ENCODE results near the gene PTPN3. TPM values are rescaled to one million over a fixed set of nuclear protein-coding genes. Genes with fewer than 3 reads are reported as not detected.

Gene PTPN3
- total and polyA plus RNA-seq, 9 of the 15 experiments (the other 6 are each of a cell fraction or from before 2014, with no cell fraction given): 0.02 TPM; not detected in 8

DNA sequence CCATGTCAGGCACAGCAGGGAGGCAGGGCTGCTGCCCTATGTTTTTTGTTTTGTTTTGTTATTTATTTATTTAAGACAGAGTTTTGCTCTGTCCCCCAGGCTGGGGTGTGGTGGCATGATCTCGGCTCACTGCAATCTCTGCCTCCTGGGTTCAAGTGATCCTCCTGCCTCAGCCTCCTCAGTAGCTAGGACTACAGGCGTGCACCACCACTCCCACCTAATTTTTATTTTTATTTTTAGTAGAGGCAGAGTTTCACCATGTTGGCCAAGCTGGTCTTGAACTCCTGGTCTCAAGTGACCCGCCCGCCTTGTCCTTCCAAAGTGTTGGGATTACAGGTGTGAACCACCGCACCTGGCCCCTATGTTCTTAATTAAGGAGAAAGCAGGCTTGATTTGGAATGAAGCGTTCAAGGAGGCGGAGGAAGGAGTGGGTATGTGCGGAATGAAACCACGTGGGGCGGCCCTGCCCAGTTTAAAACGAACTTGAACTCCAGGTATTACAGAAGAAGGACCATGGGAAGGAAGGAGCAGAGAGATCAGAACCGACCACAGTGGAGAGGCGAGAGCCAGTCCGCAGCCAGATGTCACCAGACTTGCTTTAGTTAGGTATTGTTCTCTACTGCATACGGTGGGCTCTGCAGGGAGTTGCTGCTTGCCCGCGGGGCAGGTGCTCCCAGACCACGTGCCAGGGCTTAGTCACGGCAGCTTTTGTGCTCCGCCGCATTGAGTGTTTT is 142.4 kb downstream of the PTPN3 start (continued):
- TF ChIP-seq, protein P1, sequence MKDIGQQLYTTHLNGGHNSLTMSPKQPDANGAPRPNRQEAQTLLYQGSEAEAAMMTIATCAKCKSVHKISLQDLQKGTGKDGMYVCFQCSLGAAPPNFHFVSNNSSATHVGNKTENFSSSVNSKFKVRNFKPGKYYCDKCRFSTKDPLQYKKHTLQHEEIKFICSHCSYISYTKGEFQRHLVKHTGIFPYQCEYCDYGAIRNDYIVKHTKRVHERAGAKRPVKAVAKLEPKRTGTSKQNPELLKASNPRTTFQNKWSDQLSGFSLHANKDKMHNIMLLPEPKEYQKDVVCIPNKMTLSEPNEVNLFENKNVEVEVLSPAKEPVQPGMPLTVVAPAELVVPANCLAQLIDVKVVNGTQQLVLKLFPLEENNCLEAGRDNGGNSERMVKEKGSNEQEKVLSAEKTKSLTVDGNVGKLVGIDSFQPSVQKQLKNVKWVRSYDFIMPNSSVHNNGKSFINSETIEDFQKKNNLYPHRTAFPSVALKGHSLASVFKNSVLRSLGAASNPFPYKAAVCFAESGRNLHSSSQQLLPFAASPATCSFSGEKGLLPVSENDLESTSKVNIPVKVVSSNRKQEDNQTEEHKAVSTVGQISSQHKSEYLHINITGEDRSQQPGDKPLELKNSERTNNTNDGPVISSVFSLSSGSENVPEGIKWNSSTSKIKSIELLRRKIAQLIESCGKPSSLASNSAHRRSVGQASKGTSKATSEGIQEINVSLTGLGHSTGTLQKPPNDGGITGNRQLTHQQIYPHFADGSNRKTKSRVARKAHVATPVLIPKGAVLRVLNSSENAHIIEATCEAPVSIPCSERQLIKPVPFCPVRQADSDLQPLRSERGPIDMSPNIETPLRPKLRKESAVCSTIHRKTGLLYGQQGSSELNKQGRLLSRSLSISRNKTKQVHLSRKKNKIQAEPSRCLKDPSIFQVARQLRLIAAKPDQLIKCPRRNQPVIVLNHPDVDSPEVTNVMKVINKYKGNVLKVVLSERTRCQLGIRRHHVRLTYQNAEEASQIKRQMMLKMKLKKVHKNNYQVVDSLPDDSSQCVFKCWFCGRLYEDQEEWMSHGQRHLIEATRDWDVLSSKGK (CRISPR knock-in tag; IDR thresholded peaks at IDR 0.05): no peak
- TF ChIP-seq NCOA4 (IDR thresholded peaks at IDR 0.05; ENCODE audit: partially characterized antibody): no peak
- no peak for TF ChIP-seq PPARD (CRISPR knock-in tag; IDR thresholded peaks at IDR 0.05)
- no peak for TF ChIP-seq CC2D1A (IDR thresholded peaks at IDR 0.05)
- TF ChIP-seq HDAC1 (IDR thresholded peaks at IDR 0.05): no peak

DNA sequence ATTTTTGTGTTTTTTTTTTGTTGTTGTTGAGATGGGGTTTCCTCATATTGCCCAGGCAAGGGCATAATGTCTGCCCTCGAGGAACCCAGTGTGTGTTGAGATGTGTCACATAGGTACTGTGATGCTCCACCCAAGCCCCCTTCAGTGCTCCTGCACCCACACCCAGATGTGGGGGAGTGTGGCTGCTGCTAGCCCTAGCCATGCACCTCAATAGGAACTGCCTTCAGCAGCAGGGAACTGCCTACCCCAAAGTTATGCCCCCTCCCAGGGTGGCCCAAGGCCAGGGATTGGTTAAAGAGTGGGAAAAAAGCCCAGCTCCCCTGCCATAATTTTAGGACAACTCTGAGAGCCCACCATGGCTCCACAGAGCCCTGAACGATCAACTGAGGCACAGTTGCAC is 143.9 kb downstream of the PTPN3 start:
- CTCF ChIA-PET (ENCODE audit: low intra/inter-chr PET ratio): no interaction called here
- TF ChIP-seq EZH2 (IDR thresholded peaks at IDR 0.05; ENCODE audit: borderline replicate concordance, low read depth, low read length): no peak
- TF ChIP-seq, protein P2, sequence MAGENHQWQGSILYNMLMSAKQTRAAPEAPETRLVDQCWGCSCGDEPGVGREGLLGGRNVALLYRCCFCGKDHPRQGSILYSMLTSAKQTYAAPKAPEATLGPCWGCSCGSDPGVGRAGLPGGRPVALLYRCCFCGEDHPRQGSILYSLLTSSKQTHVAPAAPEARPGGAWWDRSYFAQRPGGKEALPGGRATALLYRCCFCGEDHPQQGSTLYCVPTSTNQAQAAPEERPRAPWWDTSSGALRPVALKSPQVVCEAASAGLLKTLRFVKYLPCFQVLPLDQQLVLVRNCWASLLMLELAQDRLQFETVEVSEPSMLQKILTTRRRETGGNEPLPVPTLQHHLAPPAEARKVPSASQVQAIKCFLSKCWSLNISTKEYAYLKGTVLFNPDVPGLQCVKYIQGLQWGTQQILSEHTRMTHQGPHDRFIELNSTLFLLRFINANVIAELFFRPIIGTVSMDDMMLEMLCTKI (IDR thresholded peaks at IDR 0.05; ENCODE audit: partially characterized antibody): no peak
- no peak for TF ChIP-seq MEIS2 (IDR thresholded peaks at IDR 0.05; ENCODE audit: partially characterized antibody)
- TF ChIP-seq, protein P3, sequence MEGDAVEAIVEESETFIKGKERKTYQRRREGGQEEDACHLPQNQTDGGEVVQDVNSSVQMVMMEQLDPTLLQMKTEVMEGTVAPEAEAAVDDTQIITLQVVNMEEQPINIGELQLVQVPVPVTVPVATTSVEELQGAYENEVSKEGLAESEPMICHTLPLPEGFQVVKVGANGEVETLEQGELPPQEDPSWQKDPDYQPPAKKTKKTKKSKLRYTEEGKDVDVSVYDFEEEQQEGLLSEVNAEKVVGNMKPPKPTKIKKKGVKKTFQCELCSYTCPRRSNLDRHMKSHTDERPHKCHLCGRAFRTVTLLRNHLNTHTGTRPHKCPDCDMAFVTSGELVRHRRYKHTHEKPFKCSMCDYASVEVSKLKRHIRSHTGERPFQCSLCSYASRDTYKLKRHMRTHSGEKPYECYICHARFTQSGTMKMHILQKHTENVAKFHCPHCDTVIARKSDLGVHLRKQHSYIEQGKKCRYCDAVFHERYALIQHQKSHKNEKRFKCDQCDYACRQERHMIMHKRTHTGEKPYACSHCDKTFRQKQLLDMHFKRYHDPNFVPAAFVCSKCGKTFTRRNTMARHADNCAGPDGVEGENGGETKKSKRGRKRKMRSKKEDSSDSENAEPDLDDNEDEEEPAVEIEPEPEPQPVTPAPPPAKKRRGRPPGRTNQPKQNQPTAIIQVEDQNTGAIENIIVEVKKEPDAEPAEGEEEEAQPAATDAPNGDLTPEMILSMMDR (IDR thresholded peaks at IDR 0.05 in 2 of 3, conservative IDR thresholded peaks at IDR 0.05 in 1 of 3; ENCODE audit: insufficient read depth in 2 of 3, low read depth in 1 of 3, low read length in 3 of 3): no peak
- no peak for TF ChIP-seq BMI1 (IDR thresholded peaks at IDR 0.05; ENCODE audit: low read length)

More for the DNA sequence above, 143.9 kb downstream of the PTPN3 start:
- no peak overlapping the region for H3K4me2 ChIP-seq (ENCODE audit: insufficient read depth, low read length)
- H4K20me1 ChIP-seq (replicated peaks; ENCODE audit: control insufficient read depth, insufficient read depth, low read length): no peaks in the 10 kb centered on the region
- no peaks in the 10 kb centered on the region for H3K9me3 ChIP-seq (replicated peaks; ENCODE audit: control insufficient read depth, insufficient read depth, low read depth, low read length)
- no peak overlapping the region for H3K27ac ChIP-seq (ENCODE audit: extremely low read depth, low read depth, low read length)
- H3K36me3 ChIP-seq (ENCODE audit: control insufficient read depth, insufficient read depth, low read length): no peaks in the 10 kb centered on the region
- H3K79me2 ChIP-seq (ENCODE audit: control insufficient read depth, insufficient read depth, low read length): no peaks in the 10 kb centered on the region
- ATAC-seq (no peak), DNase-seq (ENCODE audit: extremely low read depth in 1 of 4, low spot score in 3 of 4) (no peak), FAIRE-seq (no peak)
- in situ Hi-C loops (cut with MboI): no loop called here
- H3K27me3 ChIP-seq (ENCODE audit: control insufficient read depth in 2 of 2, insufficient read depth in 2 of 2, low read length in 2 of 2): peaks cover 14 to 29% of the 10 kb centered on the region in 2 experiments; a peak in 4 of 5 replicates
- BruUV-seq (replicated peaks): no TSS peak
- WGBS (ENCODE audit: insufficient coverage, low coverage, missing lambda C conversion rate): 0% methylated on average over 2 of the region's 2 CpGs
- H3K4me3 ChIP-seq: no peak overlapping the region
- H2AFZ ChIP-seq (ENCODE audit: low read depth, low read length): no peak overlapping the region
- POLR2A ChIA-PET: no interaction called here
- H3K9me1 ChIP-seq (ENCODE audit: control insufficient read depth, insufficient read depth, low read length): no peaks in the 10 kb centered on the region
- no peak overlapping the region for H3K9ac ChIP-seq (ENCODE audit: insufficient read depth in 1 of 2, low read depth in 2 of 2, low read length in 2 of 2)
- intact Hi-C loops (cut with micrococcal nuclease): no loop called here
- no peaks in the 10 kb centered on the region for H3K4me1 ChIP-seq (replicated peaks in 1 of 2; ENCODE audit: control insufficient read depth in 2 of 2, insufficient read depth in 2 of 2, low read length in 2 of 2)
